ENCODE data around the gene TMEM26.
A peak's percentile ranks its signal among the peaks of the same experiment; 100 is the strongest.

TMEM26 gene

GRCh38 chr10:61452655-61453641 is at the start of gene TMEM26:
TSS of gene TMEM26 (minus strand) at chr10:61453381. CDS start at chr10:61453081, 300 bp downstream.
- DNase-seq = peak in 35 of 42 donors; percentile 2 to 70 (median 37)
- intact Hi-C loops (cut with DNase I) = no loop called here

- intact Hi-C loops (cut with DNase I) = no loop called here
- no peak for DNase-seq
These were observed 47.3 kb upstream of the TMEM26 start for GRCh38 chr10:61500460-61500859.

GRCh38 chr10:61492364-61492995 is 39.3 kb upstream of the TMEM26 start:
- no peak for DNase-seq

DNA sequence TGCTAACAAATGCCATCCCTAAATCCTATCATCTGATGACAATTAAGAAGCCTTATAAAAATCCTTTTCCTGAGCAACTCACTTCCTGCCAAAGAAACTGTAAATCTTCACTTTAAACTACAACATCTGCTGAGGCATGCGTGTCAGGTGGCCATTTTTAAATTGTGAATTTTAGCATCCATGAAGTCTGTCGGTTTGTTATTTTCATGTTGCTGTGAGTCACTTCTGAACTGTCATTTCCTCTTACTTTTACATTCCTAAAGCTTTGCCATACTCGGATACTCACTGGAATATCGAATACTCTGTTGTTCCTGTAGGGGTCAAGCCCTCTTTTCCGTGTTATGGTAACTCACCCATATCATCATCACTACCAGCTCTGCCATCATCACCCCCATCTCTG is 34.3 kb upstream of the TMEM26 start:
- DNase-seq = no peak
- intact Hi-C loops (cut with DNase I) = no loop called here

More at GRCh38 chr10:61492364-61492995, 39.3 kb upstream of the TMEM26 start:
- intact Hi-C loops (cut with DNase I) = no loop called here

- no peak for DNase-seq
- intact Hi-C loops (cut with DNase I) = no loop called here
These were observed 33.7 kb upstream of the TMEM26 start for GRCh38 chr10:61486738-61487396.

- intact Hi-C loops (cut with DNase I) = no loop called here
- DNase-seq = no peak
These were observed 33.1 kb upstream of the TMEM26 start for GRCh38 chr10:61486251-61486650.

DNA sequence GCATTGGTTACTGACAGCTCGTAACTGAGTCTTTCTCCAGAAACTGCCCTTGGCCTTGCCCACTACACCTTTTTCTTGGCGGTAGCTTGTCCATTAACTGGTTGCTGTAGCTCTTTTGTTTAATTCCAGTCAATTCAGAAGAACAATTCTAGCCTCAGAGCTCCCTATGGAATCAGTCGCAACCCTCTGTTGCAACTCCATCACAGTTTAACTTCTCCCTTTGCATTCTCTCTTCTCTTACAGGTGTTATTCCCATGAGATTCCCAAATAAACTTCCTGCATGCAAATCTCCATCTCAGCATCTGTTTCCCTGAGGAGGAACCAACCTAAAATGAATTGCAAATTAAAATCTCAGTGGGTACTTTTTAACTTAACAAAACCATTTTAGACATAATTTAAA is 28.4 kb upstream of the TMEM26 start:
- DNase-seq = no peak
- intact Hi-C loops (cut with DNase I) = no loop called here

- DNase-seq = no peak
- intact Hi-C loops (cut with DNase I) = no loop called here
These were observed 27.0 kb upstream of the TMEM26 start for GRCh38 chr10:61480208-61480607.

GRCh38 chr10:61478621-61479312 is 25.6 kb upstream of the TMEM26 start:
- no peak for DNase-seq
- intact Hi-C loops (cut with DNase I) = no loop called here

- no peak for DNase-seq
- intact Hi-C loops (cut with DNase I) = no loop called here
These were observed 24.3 kb upstream of the TMEM26 start for GRCh38 chr10:61477451-61477850.

- intact Hi-C loops (cut with DNase I) = no loop called here
- DNase-seq = no peak
These were observed 23.3 kb upstream of the TMEM26 start for GRCh38 chr10:61476529-61476928.

DNA sequence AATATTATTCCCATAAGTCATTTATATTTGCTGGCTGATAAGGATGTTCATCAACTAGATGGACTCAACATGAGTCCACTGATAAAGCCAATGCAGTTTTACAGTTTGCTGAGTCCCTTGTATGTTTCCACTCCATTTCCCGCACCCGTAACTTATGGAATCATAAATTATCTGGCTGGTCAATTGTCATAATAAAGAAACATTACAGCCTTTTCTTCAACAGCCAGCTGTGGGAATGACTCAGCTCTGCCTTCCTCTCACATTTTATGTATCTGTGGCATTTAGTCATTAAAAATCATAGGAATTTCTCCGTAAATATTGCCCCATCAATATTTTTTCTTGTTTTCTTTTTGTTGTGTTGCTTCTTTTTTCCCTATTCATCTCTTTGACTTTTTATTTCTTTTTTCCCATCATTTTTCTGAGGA is 22.3 kb upstream of the TMEM26 start:
- no peak for DNase-seq
- intact Hi-C loops (cut with DNase I) = no loop called here

GRCh38 chr10:61472090-61472674 is 19.0 kb upstream of the TMEM26 start:
- no peak for DNase-seq
- intact Hi-C loops (cut with DNase I) = no loop called here

DNA sequence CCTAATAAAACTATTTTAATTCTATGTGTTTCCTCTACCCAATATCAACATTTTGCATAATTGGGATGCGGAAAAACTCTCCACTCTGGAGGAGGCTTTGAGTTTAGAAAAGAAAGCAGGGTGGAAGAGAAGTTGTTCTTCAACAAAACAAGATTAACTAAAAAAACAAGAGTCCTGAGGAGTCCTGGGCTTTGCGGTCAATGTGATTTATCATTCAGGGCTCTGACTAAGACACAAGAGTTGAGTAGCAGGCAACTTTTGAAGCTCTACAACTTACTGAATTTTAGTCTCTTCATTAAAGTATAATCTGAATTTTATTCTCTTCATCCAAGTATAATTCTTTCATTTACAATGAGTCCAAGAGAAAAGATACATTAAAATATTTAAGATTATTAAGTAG is 18.3 kb upstream of the TMEM26 start:
- intact Hi-C loops (cut with DNase I) = no loop called here
- no peak for DNase-seq

- intact Hi-C loops (cut with DNase I) = no loop called here
These were observed 17.6 kb upstream of the TMEM26 start for GRCh38 chr10:61470740-61471139.

GRCh38 chr10:61465901-61466632 is 12.9 kb upstream of the TMEM26 start:
- DNase-seq = no peak

More at GRCh38 chr10:61470740-61471139, 17.6 kb upstream of the TMEM26 start:
- no peak for DNase-seq

DNA sequence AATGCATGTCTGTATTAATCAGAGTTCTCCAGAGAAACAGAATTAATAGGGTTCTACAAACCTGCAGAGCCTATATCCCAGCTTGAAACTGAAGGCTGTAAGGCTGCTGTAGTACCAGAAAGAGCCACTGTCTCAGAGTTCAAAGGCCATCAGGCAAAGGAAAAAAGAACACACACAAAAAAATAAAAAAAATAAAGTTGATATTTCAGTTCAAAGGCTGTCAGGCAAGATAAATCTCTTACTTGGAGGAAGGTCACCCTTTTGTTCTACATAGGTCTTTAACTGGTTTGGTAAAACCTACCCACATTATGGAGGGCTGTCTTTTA is 12.0 kb upstream of the TMEM26 start:
- intact Hi-C loops (cut with DNase I) = no loop called here
- DNase-seq = no peak

More at GRCh38 chr10:61465901-61466632, 12.9 kb upstream of the TMEM26 start:
- intact Hi-C loops (cut with DNase I) = no loop called here

DNA sequence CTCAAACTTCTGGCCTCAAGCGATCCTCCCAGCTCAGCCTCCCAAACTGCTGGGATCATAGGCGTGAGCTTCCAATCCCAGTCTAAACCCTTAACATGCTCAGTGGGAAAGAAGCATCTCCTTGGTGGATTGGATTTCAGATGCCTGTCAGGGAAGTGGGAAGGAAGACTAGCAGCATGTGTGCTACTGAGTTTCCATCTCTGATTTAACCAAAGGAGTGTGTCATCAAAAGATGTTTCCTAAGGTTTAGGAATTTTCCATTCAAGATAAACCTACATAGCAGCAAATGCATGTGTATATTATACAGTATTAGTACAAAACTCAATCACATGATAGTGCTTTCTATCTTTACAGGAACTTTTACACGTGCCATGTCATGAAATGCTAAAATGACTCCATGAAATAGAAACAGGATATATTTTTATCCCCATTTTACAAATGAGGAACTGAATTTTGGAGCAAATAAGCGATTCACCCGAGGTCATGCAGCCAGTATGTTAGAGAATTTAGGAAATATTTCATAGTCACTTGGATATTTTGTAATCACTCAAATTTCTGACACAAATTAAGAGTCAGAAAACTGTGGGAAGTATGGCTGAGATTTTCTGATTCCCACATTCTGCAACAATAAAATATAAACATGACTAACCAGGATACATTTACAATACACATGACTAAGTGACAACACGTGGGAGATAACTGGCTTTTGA is 11.4 kb upstream of the TMEM26 start:
- intact Hi-C loops (cut with DNase I) = no loop called here

More for the DNA sequence above, 11.4 kb upstream of the TMEM26 start:
- no peak for DNase-seq
